Measurements from ENCODE around the gene TCHH. TPM values are rescaled to one million over a fixed set of nuclear protein-coding genes. Genes with fewer than 3 reads are reported as not detected.

The TCHH gene, protein sequence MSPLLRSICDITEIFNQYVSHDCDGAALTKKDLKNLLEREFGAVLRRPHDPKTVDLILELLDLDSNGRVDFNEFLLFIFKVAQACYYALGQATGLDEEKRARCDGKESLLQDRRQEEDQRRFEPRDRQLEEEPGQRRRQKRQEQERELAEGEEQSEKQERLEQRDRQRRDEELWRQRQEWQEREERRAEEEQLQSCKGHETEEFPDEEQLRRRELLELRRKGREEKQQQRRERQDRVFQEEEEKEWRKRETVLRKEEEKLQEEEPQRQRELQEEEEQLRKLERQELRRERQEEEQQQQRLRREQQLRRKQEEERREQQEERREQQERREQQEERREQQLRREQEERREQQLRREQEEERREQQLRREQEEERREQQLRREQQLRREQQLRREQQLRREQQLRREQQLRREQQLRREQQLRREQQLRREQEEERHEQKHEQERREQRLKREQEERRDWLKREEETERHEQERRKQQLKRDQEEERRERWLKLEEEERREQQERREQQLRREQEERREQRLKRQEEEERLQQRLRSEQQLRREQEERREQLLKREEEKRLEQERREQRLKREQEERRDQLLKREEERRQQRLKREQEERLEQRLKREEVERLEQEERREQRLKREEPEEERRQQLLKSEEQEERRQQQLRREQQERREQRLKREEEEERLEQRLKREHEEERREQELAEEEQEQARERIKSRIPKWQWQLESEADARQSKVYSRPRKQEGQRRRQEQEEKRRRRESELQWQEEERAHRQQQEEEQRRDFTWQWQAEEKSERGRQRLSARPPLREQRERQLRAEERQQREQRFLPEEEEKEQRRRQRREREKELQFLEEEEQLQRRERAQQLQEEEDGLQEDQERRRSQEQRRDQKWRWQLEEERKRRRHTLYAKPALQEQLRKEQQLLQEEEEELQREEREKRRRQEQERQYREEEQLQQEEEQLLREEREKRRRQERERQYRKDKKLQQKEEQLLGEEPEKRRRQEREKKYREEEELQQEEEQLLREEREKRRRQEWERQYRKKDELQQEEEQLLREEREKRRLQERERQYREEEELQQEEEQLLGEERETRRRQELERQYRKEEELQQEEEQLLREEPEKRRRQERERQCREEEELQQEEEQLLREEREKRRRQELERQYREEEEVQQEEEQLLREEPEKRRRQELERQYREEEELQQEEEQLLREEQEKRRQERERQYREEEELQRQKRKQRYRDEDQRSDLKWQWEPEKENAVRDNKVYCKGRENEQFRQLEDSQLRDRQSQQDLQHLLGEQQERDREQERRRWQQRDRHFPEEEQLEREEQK (N-terminal part only)
- total RNA-seq, result not detected in 2 replicates
- long read RNA-seq, result 0 reads

- Mint-ChIP-seq H3K27me3 (ENCODE audit: low read depth) (peaks cover 21% of the 10 kb centered on the region), H3K27ac (ENCODE audit: unreplicated experiment) (no peak within 1 kb of the TSS)
- no peak for DNase-seq (ENCODE audit: low read depth, low spot score)
Measured at GRCh38 chr1:152115344-152115743, at the start of gene TCHH. Gene TCHH, minus strand, starts transcription at chr1:152115444. Its CDS starts 1,364 bp downstream, at chr1:152114080.

DNA sequence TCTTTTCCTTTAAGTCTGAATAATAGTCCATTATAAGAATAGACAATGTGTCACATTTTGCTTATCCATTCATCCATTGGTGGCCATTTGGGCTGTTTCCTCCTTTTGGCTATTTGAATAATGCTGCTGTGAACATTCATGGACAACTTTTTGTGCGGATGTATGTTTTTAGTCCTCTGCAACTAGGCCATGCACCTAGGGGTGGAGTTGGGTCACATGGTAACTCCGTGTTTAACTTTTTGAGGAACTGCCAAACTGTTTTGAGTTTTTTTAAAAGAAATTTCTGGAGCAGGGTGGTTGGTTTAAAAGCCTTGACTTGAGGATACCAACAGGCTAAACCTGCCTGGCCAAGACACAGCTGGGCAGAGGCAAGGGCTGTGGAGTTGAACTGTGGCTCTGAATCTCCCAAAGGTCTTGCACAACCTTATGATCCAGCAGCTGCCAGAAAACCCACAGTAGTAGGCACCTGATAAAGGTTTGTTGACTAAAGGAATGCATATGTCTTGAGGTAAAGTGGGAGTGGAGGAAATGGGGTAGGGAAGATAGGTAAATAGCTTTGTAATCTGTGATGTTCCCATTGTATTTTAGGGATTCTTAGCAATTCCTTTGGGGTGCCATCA is 49.4 kb upstream of the TCHH start:
- peaks cover 22% of the 10 kb centered on the region for H3K9me3 Mint-ChIP-seq
- no peak for TF ChIP-seq CTCF (conservative IDR thresholded peaks at IDR 0.05)

More at GRCh38 chr1:152115344-152115743, at the start of gene TCHH:
- Mint-ChIP-seq H3K36me3 (ENCODE audit: low read depth) (no peaks in the 10 kb centered on the region), H3K4me1 (no peaks in the 10 kb centered on the region), H3K4me3 (no peak within 1 kb of the TSS), H3K9me3 (no peaks in the 10 kb centered on the region)
- no peak for TF ChIP-seq CTCF (conservative IDR thresholded peaks at IDR 0.05)

GRCh38 chr1:152162792-152163463 is 47.7 kb upstream of the TCHH start:
- H3K4me3 Mint-ChIP-seq, result no peak overlapping the region
- H3K4me1 Mint-ChIP-seq, result no peaks in the 10 kb centered on the region
- no peaks in the 10 kb centered on the region for H3K27me3 Mint-ChIP-seq (ENCODE audit: low read depth)
- peaks cover 18% of the 10 kb centered on the region for H3K9me3 Mint-ChIP-seq
- no peak for DNase-seq (ENCODE audit: low read depth, low spot score)
- peaks cover 4% of the 10 kb centered on the region for H3K36me3 Mint-ChIP-seq (ENCODE audit: low read depth)
- no peak for TF ChIP-seq CTCF (conservative IDR thresholded peaks at IDR 0.05)
- no peak overlapping the region for H3K27ac Mint-ChIP-seq (ENCODE audit: unreplicated experiment)

More for the DNA sequence above, 49.4 kb upstream of the TCHH start:
- Mint-ChIP-seq H3K36me3 (ENCODE audit: low read depth) (peaks cover 4% of the 10 kb centered on the region), H3K27ac (ENCODE audit: unreplicated experiment) (no peak overlapping the region), H3K27me3 (ENCODE audit: low read depth) (no peaks in the 10 kb centered on the region), H3K4me3 (no peak overlapping the region), H3K4me1 (no peaks in the 10 kb centered on the region)
- DNase-seq (ENCODE audit: low read depth, low spot score), result no peak

GRCh38 chr1:152160576-152160975 is 45.3 kb upstream of the TCHH start:
- Mint-ChIP-seq H3K27me3 (ENCODE audit: low read depth) (no peaks in the 10 kb centered on the region), H3K36me3 (ENCODE audit: low read depth) (peaks cover 4% of the 10 kb centered on the region)
- no peak for DNase-seq (ENCODE audit: low read depth, low spot score)

More at GRCh38 chr1:152160576-152160975, 45.3 kb upstream of the TCHH start:
- Mint-ChIP-seq H3K4me1 (no peaks in the 10 kb centered on the region), H3K9me3 (peaks cover 18% of the 10 kb centered on the region), H3K4me3 (no peak overlapping the region), H3K27ac (ENCODE audit: unreplicated experiment) (no peak overlapping the region)
- no peak for TF ChIP-seq CTCF (conservative IDR thresholded peaks at IDR 0.05)

Measured in neural crest cell (in vitro differentiated cells).